CD14-positive monocyte (primary cell): ENCODE data around the gene MTR. TPM values are rescaled to one million over a fixed set of nuclear protein-coding genes. Genes with fewer than 3 reads are reported as not detected.

Experiments
- DNase-seq, 3 donors: peaks; one replicate each; pipeline ENCODE4 v3.0.0-alpha.2; 2011 to 2022
- H2AFZ ChIP-seq: 2 replicates; pipeline ENCODE4 v1.6.0; 2012; ENCODE audit warnings: mild to moderate bottlenecking, low read depth, low read length, inconsistent platforms; ENCODE audit not compliant: insufficient read depth, poor library complexity, severe bottlenecking
- H3K27ac ChIP-seq, 2 donors: 1 replicate in 1 of 2; 2 replicates in 1 of 2; pipeline ENCODE4 v1.5.1; 2012 to 2013; ENCODE audit warnings: low read length in 2 of 2, control low read depth in 1 of 2, inconsistent platforms in 1 of 2, low read depth in 1 of 2, mild to moderate bottlenecking in 1 of 2
- H3K27me3 ChIP-seq, 2 donors: one replicate each; pipeline versions ENCODE4 v1.6.0 to v1.6.1; 2011 to 2013; ENCODE audit warnings: low read length in 2 of 2; ENCODE audit not compliant: control insufficient read depth in 2 of 2, insufficient read depth in 2 of 2
- H3K36me3 ChIP-seq, 2 donors: replicated peaks in 1 of 2; 1 replicate in 1 of 2; 2 replicates in 1 of 2; pipeline versions ENCODE4 v1.5.1 to v1.6.1; 2012 to 2013; ENCODE audit warnings: low read length in 2 of 2, control low read depth in 1 of 2, inconsistent platforms in 1 of 2, mild to moderate bottlenecking in 1 of 2; ENCODE audit not compliant: insufficient read depth in 2 of 2, control insufficient read depth in 1 of 2
- H3K4me1 ChIP-seq, 2 donors: 1 replicate in 1 of 2; 2 replicates in 1 of 2; pipeline versions ENCODE4 v1.5.1 to v1.6.1; 2012 to 2013; ENCODE audit warnings: low read length in 2 of 2, control low read depth in 1 of 2, inconsistent platforms in 1 of 2, mild to moderate bottlenecking in 1 of 2, moderate library complexity in 1 of 2; ENCODE audit not compliant: insufficient read depth in 2 of 2, control insufficient read depth in 1 of 2
- H3K4me2 ChIP-seq: replicated peaks from 2 replicates; pipeline ENCODE3; 2012; ENCODE audit warnings: low read length, moderate library complexity, mild to moderate bottlenecking; ENCODE audit not compliant: poor library complexity, severe bottlenecking; ENCODE audit errors: extremely low read depth
- H3K4me3 ChIP-seq, 3 experiments: fragments of 200-600 bp in 1 of 3; sonication (generic) in 1 of 3; replicated peaks in 1 of 3; 1 replicate in 2 of 3; 2 replicates in 1 of 3; pipeline ENCODE4 v1.5.1; 2011 to 2013; ENCODE audit warnings: low read length in 3 of 3, mild to moderate bottlenecking in 3 of 3, control low read depth in 2 of 3, low read depth in 2 of 3, inconsistent platforms in 1 of 3, moderate library complexity in 1 of 3
- H3K79me2 ChIP-seq: 2 replicates; pipeline ENCODE4 v1.6.0; 2012; ENCODE audit warnings: mild to moderate bottlenecking, control low read depth, inconsistent platforms, low read length, moderate library complexity; ENCODE audit not compliant: insufficient read depth
- H3K9ac ChIP-seq: 2 replicates; pipeline ENCODE4 v1.6.0; 2017; ENCODE audit warnings: low read length, mild to moderate bottlenecking; ENCODE audit not compliant: insufficient read depth, poor library complexity, severe bottlenecking
- H3K9me3 ChIP-seq, 2 donors: replicated peaks in 1 of 2; 1 replicate in 1 of 2; 2 replicates in 1 of 2; pipeline versions ENCODE4 v1.5.1 to v1.6.1; 2012 to 2013; ENCODE audit warnings: low read length in 2 of 2, control low read depth in 1 of 2; ENCODE audit not compliant: control insufficient read depth in 1 of 2, insufficient read depth in 1 of 2
- H4K20me1 ChIP-seq: 2 replicates; pipeline ENCODE4 v1.6.0; 2012; ENCODE audit warnings: mild to moderate bottlenecking, low read length, control low read depth, moderate library complexity; ENCODE audit not compliant: insufficient read depth
- H3K27ac Mint-ChIP-seq, 7 donors: one replicate each; pipeline ENCODE4 v1.8.0; 2020; ENCODE audit warnings: mild to moderate bottlenecking in 7 of 7, mixed read lengths in 7 of 7, moderate library complexity in 6 of 7, inconsistent platforms in 2 of 7
- H3K27me3 Mint-ChIP-seq, 3 donors: one replicate each; pipeline ENCODE4 v1.8.0; 2021 to 2022; ENCODE audit warnings: low read depth in 3 of 3, mild to moderate bottlenecking in 3 of 3, mixed read lengths in 3 of 3, moderate library complexity in 3 of 3, inconsistent platforms in 1 of 3
- H3K36me3 Mint-ChIP-seq, 2 donors: one replicate each; pipeline ENCODE4 v1.8.0; 2020; ENCODE audit warnings: mixed read lengths in 2 of 2, inconsistent platforms in 1 of 2, mild to moderate bottlenecking in 1 of 2
- H3K4me1 Mint-ChIP-seq: one replicate; pipeline ENCODE4 v1.8.0; 2020; ENCODE audit warnings: mild to moderate bottlenecking, mixed read lengths
- H3K4me3 Mint-ChIP-seq, 2 donors: one replicate each; pipeline ENCODE4 v1.8.0; 2020; ENCODE audit warnings: mild to moderate bottlenecking in 2 of 2, mixed read lengths in 2 of 2, moderate library complexity in 1 of 2
- H3K9me3 Mint-ChIP-seq, 7 donors: one replicate each; pipeline ENCODE4 v1.8.0; 2020 to 2022; ENCODE audit warnings: mixed read lengths in 7 of 7, mild to moderate bottlenecking in 6 of 7, moderate library complexity in 6 of 7, inconsistent platforms in 2 of 7
- CTCF ChIP-seq: fragments of 200-600 bp; IDR thresholded peaks from one replicate; pipeline ENCODE4 v1.8.0; 2022; ENCODE audit warnings: antibody characterized with exemption, mild to moderate bottlenecking
- WGBS: methylation state at CpG from one replicate; pipeline ENCODE4 v1.1.5; 2013; ENCODE audit warnings: missing lambda C conversion rate; ENCODE audit not compliant: insufficient coverage; 5-methylcytosine and 5-hydroxymethylcytosine counted together
- intact Hi-C, 2 donors: fragments of 100-400 bp; cut with micrococcal nuclease; formaldehyde crosslinking; loops; one replicate each; pipeline versions ENCODE4 v1.15.0 to v1.15.1; 2023
- polyA plus RNA-seq, 3 donors: library from polyadenylated mRNA; depleted of rRNA in 1 of 3; unstranded in 2 of 3; stranded (reverse) in 1 of 3; fragments of 300-500 nt in 2 of 3; fragments of >200 nt in 1 of 3; fragmentation: Illumina TruSeq in 2 of 3; gene quantifications; 1 replicate in 2 of 3; 2 replicates in 1 of 3; pipeline ENCODE4 v1.2.3, GENCODE V29; 2012 to 2021

MTR gene
- polyA plus RNA-seq, 3 donors, result 3.4 to 5.4 (median 4.7) TPM

GRCh38 chr1:236773919-236774318 is 21.2 kb upstream of the MTR start:
- peaks cover 2% of the 10 kb centered on the region for H3K4me1 Mint-ChIP-seq
- no peak for TF ChIP-seq CTCF
- DNase-seq, result no peak
- Histone ChIP-seq H4K20me1 (no peaks in the 10 kb centered on the region), H3K79me2 (no peaks in the 10 kb centered on the region), H3K4me3 (no peak overlapping the region), H3K4me2 (no peak overlapping the region), H3K9ac (no peak overlapping the region), H3K4me1 (no peaks in the 10 kb centered on the region), H3K36me3 (no peaks in the 10 kb centered on the region), H3K9me3 (peaks cover 0 to 4% of the 10 kb centered on the region in 2 donors), H2AFZ (peak overlapping the region; percentile 3), H3K27me3 (no peaks in the 10 kb centered on the region), H3K27ac (no peak overlapping the region)
- no CpG with 5 or more reads among the region's 3 CpGs for WGBS
- no peak overlapping the region for H3K27ac Mint-ChIP-seq
- H3K36me3 Mint-ChIP-seq, result no peaks in the 10 kb centered on the region
- H3K9me3 Mint-ChIP-seq, result peaks cover 1 to 14% (median 10%) of the 10 kb centered on the region in 7 donors
- no peak overlapping the region for H3K4me3 Mint-ChIP-seq
- H3K27me3 Mint-ChIP-seq, result peaks cover 7 to 10% (median 8%) of the 10 kb centered on the region in 3 donors
- intact Hi-C loops, result no loop called here

GRCh38 chr1:236774926-236775325 is 20.2 kb upstream of the MTR start:
- H3K9me3 Mint-ChIP-seq, result peaks cover 9 to 23% (median 17%) of the 10 kb centered on the region in 7 donors
- Histone ChIP-seq H3K9me3 (peaks cover 0 to 12% of the 10 kb centered on the region in 2 donors), H3K79me2 (no peaks in the 10 kb centered on the region), H3K27me3 (no peaks in the 10 kb centered on the region), H2AFZ (no peak overlapping the region), H3K27ac (no peak overlapping the region), H3K9ac (no peak overlapping the region), H3K36me3 (no peaks in the 10 kb centered on the region), H3K4me3 (no peak overlapping the region), H3K4me1 (no peaks in the 10 kb centered on the region), H3K4me2 (no peak overlapping the region), H4K20me1 (no peaks in the 10 kb centered on the region)
- H3K36me3 Mint-ChIP-seq, result no peaks in the 10 kb centered on the region
- intact Hi-C loops, result no loop called here
- no peak for DNase-seq
- 90% methylated on average over 2 of the region's 3 CpGs for WGBS
- peaks cover 2 to 8% (median 3%) of the 10 kb centered on the region in 3 donors for H3K27me3 Mint-ChIP-seq
- H3K27ac Mint-ChIP-seq, result no peak overlapping the region
- H3K4me1 Mint-ChIP-seq, result peaks cover 2% of the 10 kb centered on the region
- TF ChIP-seq CTCF, result no peak
- no peak overlapping the region for H3K4me3 Mint-ChIP-seq
